ENCODE measurements around the gene PLA1A.
A peak's percentile ranks its signal among the peaks of the same experiment; 100 is the strongest.
"Not testable (repeated sequence)": the region's sequence is repeated elsewhere in the genome, so short reads cannot be mapped to it uniquely, and the experiment has no call there.

The PLA1A gene

DNA sequence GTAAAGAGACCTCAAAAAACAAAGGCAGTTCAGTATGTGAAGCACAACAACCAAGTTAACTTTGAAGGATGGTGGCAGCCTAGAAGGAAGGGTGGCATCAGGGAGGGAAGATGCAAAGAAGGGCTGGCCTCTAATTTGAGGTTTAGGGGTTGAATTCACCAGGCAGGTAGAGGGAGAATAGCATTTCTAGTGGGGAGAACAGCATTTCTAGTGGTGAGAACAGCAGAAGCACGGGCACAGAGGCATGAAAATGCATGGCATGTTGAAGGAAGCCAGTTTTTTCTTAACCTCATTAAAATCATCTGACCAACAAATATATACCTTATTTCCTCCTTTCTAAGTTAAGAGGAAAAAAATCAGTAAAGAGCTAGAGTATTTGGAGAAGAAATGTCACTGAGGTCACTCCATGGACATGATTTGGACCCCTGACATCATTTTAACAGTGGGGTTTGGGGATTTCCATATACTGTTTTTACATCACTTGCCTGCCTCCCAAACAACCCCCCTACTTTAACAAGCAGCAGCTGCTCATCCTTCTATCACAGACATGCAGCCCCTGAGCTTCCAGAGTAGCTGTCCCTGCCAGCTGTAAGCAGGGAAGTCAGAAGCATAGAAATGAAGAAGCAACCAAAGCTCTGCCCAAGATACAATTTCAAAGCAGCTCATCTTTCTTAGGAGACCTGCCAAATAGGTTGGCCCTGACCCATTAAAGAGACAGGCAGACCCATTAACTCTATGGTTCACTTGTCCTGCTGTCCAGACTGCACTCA is 65.1 kb downstream of the PLA1A start:
- DNase-seq (ENCODE audit: low read depth in 2 of 2): no peak

- no peak for DNase-seq (ENCODE audit: low read depth in 2 of 2)
Measured at GRCh38 chr3:119663885-119664284, 66.2 kb downstream of the PLA1A start.

DNA sequence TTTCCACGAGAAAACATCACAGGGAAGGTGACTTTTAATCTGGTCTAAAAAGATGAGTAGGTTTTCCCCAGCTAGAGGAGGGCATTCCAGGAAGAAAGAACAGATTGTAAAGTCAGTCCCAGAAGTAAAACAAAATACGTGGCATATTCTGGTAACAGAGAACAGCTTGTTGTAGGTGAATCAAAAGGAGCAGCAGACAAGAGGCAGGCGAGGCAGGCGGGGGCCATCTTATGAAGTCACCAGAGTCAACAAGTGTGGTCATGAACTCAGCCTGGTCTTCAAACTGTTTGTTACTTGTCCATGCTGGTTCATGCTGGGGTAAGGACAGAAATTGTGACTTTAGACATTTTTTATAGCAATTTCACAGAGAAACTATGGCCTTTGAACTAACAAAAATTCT is 66.7 kb downstream of the PLA1A start:
- DNase-seq (ENCODE audit: low read depth in 2 of 2): no peak

GRCh38 chr3:119664850-119665379 is 67.2 kb downstream of the PLA1A start:
- no peak for DNase-seq (ENCODE audit: low read depth in 2 of 2)

DNA sequence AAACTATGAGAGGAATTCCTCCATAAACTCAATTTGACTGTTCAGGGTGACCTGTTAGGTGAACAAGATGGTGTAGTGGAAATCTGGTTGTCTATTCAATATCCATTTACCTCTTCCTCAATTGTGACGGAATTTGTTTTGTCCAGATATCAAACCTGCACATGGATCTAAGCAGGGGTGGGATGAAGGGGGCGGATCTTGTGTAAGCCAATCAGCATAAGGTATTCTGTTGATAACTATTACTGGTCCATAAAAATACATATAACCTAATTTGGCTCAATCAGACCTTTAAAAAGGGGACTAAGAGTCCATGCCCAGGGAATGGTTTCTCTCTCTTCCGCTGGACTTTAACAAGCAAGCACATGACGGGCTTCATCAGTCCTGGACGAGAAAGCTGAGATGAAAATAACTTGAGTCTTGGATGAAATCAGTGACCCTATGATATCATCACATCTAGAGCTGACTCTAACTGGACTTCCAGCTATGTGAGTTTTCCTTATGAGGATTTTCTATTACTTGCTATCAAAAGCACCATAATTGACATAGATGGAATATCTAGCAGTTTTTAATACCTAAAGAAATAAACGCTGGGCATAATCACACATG is 68.4 kb downstream of the PLA1A start:
- DNase-seq (ENCODE audit: low read depth in 2 of 2): no peak

GRCh38 chr3:119669906-119670570 is 72.4 kb downstream of the PLA1A start:
- no peak for DNase-seq (ENCODE audit: low read depth in 2 of 2)

DNA sequence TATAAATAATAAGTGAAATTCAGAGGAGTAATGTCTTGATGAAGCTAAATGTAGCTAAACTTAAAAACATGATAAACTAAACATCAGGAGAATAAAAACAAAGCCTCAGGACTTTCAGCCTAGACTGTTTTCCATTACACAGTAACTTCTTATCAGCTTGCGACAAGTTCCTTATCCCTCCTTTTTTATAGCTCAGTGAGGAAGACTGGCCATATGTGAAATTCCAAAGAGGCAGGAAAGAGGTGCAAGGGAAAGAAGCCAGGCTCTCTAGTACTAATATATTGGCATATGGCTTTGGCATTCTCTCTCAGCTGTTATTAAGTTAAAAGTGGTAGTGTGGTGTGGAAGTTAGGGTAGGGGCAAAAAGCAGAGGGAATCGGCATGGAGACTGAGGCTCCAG is 75.1 kb downstream of the PLA1A start:
- no peak for DNase-seq (ENCODE audit: low read depth in 2 of 2)

GRCh38 chr3:119673875-119674274 is 76.2 kb downstream of the PLA1A start:
- DNase-seq (ENCODE audit: low read depth in 2 of 2): no peak

- DNase-seq (ENCODE audit: low read depth in 2 of 2): no peak
Measured at GRCh38 chr3:119675188-119675874, 77.6 kb downstream of the PLA1A start.

- DNase-seq (ENCODE audit: low read depth in 2 of 2): no peak
Measured at GRCh38 chr3:119676020-119676419, 78.3 kb downstream of the PLA1A start.

- DNase-seq (ENCODE audit: low read depth in 2 of 2): peak; percentile 90 to 95
Measured at GRCh38 chr3:119676771-119677640, 79.3 kb downstream of the PLA1A start, which contains the start of gene COX17. Gene COX17, minus strand, starts transcription at chr3:119677406. Its CDS starts 96 bp downstream, at chr3:119677310.

DNA sequence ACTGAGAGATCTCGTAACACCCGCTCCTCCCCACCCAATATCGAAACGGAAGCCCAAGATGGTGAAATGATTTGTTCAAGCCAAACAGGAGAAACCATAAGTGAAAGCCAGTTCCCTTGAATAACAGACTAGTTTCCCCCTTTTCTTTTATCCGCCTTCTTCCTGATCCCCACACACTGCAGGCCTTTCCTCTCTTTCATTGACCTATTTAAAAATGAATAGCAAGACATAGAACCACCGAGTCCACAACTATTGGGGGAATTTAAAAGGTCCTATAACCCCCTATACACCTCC is 79.9 kb downstream of the PLA1A start:
- DNase-seq (ENCODE audit: low read depth in 2 of 2): no peak

DNA sequence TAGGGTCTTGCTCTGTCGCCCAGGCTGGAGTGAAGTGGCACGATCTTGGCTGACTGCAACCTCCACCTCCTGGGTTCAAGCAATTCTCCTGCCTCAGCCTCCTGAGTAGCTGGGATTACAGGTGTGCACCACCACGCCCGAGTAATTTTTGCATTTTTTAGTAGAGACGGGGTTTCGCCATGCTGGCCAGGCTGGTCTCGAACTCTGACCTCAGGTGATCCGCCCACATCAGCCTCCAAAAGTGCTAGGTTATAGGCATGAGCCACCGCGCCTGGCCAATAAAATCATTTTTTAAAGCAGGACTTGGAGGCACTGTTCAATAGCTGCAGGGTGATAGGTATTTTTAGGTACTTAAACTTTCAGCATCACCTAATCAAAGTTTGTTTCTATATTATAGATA is 80.5 kb downstream of the PLA1A start:
- DNase-seq (ENCODE audit: low read depth in 2 of 2): not testable (repeated sequence)

Measured in stimulated activated CD8-positive, alpha-beta memory T cell treated with anti-CD3 and anti-CD28 coated beads, Interleukin-15, amount 100 ng/mL, for 4 hours (primary cell).